Measurements from ENCODE around the gene HIVEP3.

Gene HIVEP3

DNA sequence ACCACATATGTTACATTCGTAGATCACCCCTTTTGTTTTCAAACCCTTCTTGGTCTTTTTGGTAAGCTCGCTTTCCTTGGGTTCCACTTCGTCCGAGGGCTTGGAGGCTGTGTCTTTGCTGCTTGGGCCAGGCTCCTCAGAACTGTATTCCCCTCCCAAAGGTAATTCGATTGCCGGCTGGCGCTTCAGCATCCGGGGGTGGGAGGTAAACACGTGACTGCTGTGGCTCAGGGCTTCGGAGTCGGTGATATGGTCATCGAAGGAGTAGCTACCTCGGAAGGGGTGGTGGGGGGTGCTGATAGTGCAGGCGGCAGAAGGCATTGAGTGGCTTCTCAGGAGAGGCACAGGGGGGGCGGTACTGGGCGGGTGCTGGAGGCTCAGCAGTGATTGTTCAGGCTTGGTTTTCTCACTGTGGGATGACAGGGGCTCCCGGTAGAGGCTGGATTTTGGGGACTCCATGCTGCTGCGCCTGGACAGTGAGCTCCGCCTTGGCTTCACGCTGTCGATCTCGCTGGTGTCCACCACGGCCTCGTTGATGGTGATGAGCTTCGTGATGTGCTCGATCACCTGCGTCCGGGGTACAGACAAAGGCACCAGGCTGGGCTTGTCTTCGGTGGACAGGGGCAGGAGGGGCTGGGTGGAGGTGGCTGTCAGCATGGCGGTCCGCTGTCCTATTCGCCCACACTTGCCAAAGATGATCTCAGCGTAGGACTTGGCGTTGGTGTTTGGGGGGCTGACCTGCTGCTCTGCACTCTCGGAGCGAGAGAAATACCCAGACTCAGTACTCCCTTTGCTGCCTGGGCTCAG is 335.7 kb downstream of the HIVEP3 start:
- H3K4me3 ChIP-seq (ENCODE audit: low read length), result no peak overlapping the region
- DNase-seq (ENCODE audit: low read depth), result no peak
- TF ChIP-seq, protein P1, sequence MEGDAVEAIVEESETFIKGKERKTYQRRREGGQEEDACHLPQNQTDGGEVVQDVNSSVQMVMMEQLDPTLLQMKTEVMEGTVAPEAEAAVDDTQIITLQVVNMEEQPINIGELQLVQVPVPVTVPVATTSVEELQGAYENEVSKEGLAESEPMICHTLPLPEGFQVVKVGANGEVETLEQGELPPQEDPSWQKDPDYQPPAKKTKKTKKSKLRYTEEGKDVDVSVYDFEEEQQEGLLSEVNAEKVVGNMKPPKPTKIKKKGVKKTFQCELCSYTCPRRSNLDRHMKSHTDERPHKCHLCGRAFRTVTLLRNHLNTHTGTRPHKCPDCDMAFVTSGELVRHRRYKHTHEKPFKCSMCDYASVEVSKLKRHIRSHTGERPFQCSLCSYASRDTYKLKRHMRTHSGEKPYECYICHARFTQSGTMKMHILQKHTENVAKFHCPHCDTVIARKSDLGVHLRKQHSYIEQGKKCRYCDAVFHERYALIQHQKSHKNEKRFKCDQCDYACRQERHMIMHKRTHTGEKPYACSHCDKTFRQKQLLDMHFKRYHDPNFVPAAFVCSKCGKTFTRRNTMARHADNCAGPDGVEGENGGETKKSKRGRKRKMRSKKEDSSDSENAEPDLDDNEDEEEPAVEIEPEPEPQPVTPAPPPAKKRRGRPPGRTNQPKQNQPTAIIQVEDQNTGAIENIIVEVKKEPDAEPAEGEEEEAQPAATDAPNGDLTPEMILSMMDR (conservative IDR thresholded peaks at IDR 0.05; ENCODE audit: low read depth, low read length), result no peak

DNA sequence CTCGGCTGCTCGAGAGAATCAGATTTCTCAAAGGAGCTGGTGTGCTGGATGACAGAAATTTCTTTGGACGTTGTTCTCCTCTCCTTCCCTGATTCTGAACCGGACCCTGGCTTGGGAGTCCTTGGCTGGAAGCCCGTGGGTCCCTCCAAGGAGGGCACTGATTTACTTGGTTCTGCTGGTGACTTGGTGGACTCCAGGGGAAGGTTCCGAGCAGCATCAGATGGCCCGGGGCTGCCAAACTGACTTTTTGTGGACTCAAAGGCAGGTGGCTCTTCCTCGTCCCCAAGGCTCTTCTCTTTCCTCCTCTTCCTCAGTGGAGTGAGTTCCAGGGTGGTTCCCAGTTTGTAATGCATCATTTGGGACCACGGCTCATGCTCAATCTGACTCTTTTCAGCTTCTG is 336.4 kb downstream of the HIVEP3 start:
- no peak for DNase-seq (ENCODE audit: low read depth)
- H3K4me3 ChIP-seq (ENCODE audit: low read length), result no peak overlapping the region
- TF ChIP-seq, protein P1 (conservative IDR thresholded peaks at IDR 0.05; ENCODE audit: low read depth, low read length), result no peak

DNA sequence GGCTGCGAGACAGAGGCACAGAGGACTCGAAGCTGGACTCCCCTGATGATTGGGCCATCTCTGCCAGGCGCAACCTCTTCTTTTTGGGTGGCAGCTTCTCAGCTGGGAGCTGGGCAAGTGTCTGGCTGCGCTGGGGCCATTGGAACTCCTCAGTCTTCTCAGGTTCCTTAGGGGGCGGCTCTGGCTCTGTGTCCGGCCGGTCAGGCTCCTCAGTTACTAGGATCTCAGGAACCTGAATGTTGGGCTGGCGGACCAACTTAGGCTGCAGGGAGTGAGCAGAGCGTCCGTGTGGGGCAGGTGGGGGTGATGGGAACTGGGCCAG is 336.8 kb downstream of the HIVEP3 start:
- no peak overlapping the region for H3K4me3 ChIP-seq (ENCODE audit: low read length)
- TF ChIP-seq, protein P1 (conservative IDR thresholded peaks at IDR 0.05; ENCODE audit: low read depth, low read length), result no peak
- DNase-seq (ENCODE audit: low read depth), result no peak

DNA sequence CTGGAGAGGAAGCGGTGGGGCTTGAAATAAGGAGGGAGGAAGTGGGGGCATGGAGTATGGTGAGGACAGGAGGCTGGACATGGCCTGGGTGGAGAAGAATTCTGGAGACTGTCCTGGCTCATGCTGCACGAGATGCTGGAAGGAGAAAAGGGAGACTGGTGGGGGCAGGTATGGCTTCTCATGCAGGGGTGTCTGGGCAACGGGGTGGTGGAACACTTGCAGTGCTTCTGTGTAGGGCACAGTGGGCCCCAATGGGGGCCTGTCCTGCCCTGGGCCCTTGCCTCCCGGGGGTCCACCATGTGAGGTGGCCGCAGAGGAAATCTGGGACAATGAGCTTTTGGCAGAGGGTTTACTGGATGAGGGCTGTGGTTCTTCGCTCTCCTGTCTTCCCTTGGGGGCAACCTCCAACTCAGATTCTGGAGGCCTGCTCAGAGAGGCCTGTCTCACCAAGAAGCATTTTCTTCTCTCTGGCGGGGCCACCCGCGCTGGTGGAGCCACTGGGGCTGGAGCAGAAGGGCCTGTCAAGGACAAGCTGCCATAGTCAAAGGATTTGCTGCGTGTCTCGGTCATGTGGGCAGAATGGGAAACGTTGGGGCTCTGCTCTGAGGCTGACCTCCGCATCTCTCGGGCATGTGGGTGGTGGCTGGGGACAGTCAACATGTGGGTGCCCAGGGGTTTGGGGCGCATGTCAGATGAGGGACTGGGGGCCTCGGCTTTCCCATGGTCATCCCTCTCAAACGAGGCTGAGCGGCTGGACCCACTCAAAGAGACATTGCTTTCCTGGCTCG is 337.3 kb downstream of the HIVEP3 start:
- TF ChIP-seq, protein P1 (conservative IDR thresholded peaks at IDR 0.05; ENCODE audit: low read depth, low read length), result no peak
- DNase-seq (ENCODE audit: low read depth), result no peak
- H3K4me3 ChIP-seq (ENCODE audit: low read length), result no peak overlapping the region

DNA sequence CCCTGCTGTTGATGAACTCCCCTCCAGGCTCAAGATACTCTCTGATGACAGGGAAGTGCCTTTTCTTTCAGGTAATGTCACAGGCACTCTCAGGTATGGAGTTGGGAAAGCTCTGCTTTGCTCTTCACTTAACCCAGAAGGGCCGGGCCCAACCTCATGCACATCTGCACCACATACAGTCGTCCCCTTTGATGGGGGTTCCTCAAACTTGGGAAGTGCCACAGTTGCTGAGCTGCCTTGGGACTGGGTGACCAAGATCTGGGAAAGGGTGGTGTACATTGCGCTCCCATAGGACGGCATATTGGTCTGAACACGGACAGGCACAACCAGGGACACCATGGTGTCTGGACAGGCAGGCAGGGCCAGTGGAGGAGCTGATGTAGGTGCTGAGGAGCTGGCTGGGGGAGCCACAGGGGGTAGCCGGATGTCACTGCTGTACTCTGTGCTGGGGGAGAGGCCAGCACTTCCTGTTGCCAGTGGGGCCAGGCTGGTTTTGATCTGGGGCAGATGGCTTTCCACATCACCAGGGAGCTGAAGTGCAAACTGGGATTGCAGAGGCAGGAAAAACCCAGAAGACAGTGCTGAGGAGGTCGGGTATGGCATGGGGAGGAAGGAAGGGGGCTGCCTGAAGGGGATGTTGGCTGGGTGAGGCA is 338.1 kb downstream of the HIVEP3 start:
- no peak for DNase-seq (ENCODE audit: low read depth)
- H3K4me3 ChIP-seq (ENCODE audit: low read length), result no peak overlapping the region
- TF ChIP-seq, protein P1 (conservative IDR thresholded peaks at IDR 0.05; ENCODE audit: low read depth, low read length), result no peak

DNA sequence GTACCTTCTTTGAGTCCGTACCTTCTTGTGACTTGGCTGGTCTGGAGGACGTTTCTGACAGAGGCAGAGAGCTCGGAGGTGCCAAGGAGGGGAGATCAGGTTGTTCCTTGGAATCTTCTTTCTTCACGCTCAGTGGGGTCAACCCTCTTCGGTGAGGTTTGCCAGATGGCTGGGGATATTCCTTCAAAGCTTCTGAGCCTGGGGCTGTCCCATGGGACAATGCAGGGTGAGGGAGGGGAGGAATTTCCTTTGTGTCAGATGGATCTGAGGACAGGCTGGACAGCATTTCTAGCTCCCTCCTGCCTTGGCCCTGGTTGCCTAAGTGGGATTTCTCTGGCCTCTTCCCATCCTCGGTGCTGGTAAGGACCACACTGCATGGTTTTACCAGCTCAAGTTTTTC is 338.7 kb downstream of the HIVEP3 start:
- H3K4me3 ChIP-seq (ENCODE audit: low read length), result no peak overlapping the region
- TF ChIP-seq, protein P1 (conservative IDR thresholded peaks at IDR 0.05; ENCODE audit: low read depth, low read length), result no peak
- DNase-seq (ENCODE audit: low read depth), result no peak

Data from retinal pigment epithelial cell (primary cell).